Neural cell (in vitro differentiated cells): ENCODE results near the gene PPAN.

Experiments used
- EP300 ChIP-seq: fragments of 450-650 bp; conservative IDR thresholded peaks from 2 replicates; pipeline ENCODE4 v1.6.1; 2014; ENCODE audit warnings: antibody characterized with exemption, mild to moderate bottlenecking, moderate library complexity; ENCODE audit not compliant: poor library complexity, severe bottlenecking
- EZH2 ChIP-seq: fragments of 200-600, 300-800 bp; shearing (Covaris generic), sonication (generic); IDR thresholded peaks from 2 replicates; pipeline ENCODE4 v1.6.1; 2014; ENCODE audit warnings: antibody characterized with exemption, low read length, borderline replicate concordance, mild to moderate bottlenecking; ENCODE audit not compliant: insufficient read depth, poor library complexity, severe bottlenecking
- MXI1 ChIP-seq: fragments of 450-650 bp; conservative IDR thresholded peaks from 2 replicates; pipeline ENCODE4 v1.6.1; 2014; ENCODE audit warnings: antibody characterized with exemption, mild to moderate bottlenecking; ENCODE audit not compliant: poor library complexity, severe bottlenecking
- POLR2AphosphoS5 ChIP-seq: IDR thresholded peaks from 2 replicates; pipeline ENCODE4 v1.6.1; 2012
- RAD21 ChIP-seq: fragments of 450-650 bp; conservative IDR thresholded peaks from 2 replicates; pipeline ENCODE4 v1.6.1; 2014; ENCODE audit warnings: antibody characterized with exemption, mild to moderate bottlenecking, moderate library complexity
- REST ChIP-seq: IDR thresholded peaks from 2 replicates; pipeline ENCODE4 v1.6.1; 2012; ENCODE audit warnings: borderline replicate concordance
- TF ChIP-seq, protein P1 (sequence below): fragments of 450-650 bp; IDR thresholded peaks from 2 replicates; pipeline ENCODE4 v1.5.1; 2014; ENCODE audit warnings: antibody characterized with exemption, mild to moderate bottlenecking, moderate library complexity; ENCODE audit not compliant: poor library complexity, severe bottlenecking

DNA sequence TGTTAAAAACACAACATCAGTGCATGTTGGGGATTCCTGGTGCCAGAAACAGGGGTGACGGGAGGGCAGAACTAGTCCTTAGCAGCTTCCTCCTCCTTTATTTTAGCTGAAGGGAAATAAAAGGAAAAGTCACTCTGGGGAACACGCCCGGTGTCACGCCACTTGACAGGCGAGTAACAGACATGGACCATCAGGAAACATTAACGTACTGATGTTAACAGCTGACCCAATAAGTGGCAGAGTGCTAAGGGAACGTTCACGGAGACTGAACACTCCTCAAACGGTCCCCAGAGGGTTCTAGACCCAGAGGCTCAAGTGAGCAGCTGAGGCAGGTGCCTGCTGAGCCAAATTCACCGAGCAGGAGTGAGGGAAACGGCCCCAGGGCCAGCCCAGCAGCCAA lies 27.4 kb downstream of the PPAN start:
- no peak for TF ChIP-seq POLR2AphosphoS5
- TF ChIP-seq EZH2, result no peak
- TF ChIP-seq, protein P1, sequence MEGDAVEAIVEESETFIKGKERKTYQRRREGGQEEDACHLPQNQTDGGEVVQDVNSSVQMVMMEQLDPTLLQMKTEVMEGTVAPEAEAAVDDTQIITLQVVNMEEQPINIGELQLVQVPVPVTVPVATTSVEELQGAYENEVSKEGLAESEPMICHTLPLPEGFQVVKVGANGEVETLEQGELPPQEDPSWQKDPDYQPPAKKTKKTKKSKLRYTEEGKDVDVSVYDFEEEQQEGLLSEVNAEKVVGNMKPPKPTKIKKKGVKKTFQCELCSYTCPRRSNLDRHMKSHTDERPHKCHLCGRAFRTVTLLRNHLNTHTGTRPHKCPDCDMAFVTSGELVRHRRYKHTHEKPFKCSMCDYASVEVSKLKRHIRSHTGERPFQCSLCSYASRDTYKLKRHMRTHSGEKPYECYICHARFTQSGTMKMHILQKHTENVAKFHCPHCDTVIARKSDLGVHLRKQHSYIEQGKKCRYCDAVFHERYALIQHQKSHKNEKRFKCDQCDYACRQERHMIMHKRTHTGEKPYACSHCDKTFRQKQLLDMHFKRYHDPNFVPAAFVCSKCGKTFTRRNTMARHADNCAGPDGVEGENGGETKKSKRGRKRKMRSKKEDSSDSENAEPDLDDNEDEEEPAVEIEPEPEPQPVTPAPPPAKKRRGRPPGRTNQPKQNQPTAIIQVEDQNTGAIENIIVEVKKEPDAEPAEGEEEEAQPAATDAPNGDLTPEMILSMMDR, result no peak
- TF ChIP-seq REST, result no peak
- TF ChIP-seq EP300, result no peak
- TF ChIP-seq RAD21, result no peak
- no peak for TF ChIP-seq MXI1
